SK-N-SH treated with all-trans-retinoic acid at 6 μM for 48 hours (cell line): ENCODE data around the gene KCNH2.

Source experiments
- ARNTL ChIP-seq: fragments of 450-650 bp; formaldehyde crosslinking; IDR thresholded peaks from 2 replicates; pipeline ENCODE4 v1.5.0; 2020; ENCODE audit warnings: low read depth, mild to moderate bottlenecking, moderate library complexity, borderline replicate concordance
- ESRRG ChIP-seq: fragments of 250-450 bp; sonication (Bioruptor Pico); IDR thresholded peaks from 2 replicates; pipeline ENCODE4 v1.6.1; 2021; ENCODE audit warnings: mild to moderate bottlenecking
- TCF4 ChIP-seq: fragments of 250-450 bp; sonication (Bioruptor Pico); IDR thresholded peaks from 2 replicates; pipeline ENCODE4 v1.8.0; 2021; ENCODE audit warnings: mild to moderate bottlenecking, moderate library complexity, borderline replicate concordance
- ZNF70 ChIP-seq: fragments of 450-650 bp; formaldehyde crosslinking; IDR thresholded peaks from 2 replicates; pipeline ENCODE4 v1.5.0; 2020; ENCODE audit warnings: mild to moderate bottlenecking, moderate library complexity
- TF ChIP-seq, protein P1 (sequence below): fragments of 250-450 bp; sonication (Bioruptor Pico); IDR thresholded peaks from 2 replicates; pipeline ENCODE4 v1.8.0; 2020; ENCODE audit warnings: mild to moderate bottlenecking, moderate library complexity, borderline replicate concordance

DNA sequence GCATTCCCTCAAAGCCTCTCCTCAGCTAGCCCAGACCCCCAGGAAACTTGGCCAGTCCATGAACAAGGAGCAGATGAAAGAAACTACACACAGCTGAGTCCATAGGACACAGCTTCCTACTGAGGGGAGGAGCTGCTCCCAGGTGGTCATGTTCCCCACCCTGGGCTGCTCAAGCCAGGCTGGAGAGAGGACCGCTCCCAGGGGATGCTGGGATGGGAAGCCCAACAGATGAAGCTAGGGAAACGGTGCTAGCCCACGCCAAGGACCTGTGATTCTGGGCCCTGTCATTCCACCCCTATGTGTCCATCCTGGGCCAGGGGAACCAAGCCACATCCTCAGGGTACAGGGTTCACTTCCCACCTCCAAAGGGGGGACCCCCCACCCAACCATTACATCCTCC is 19.0 kb downstream of the KCNH2 start:
- TF ChIP-seq, protein P1, sequence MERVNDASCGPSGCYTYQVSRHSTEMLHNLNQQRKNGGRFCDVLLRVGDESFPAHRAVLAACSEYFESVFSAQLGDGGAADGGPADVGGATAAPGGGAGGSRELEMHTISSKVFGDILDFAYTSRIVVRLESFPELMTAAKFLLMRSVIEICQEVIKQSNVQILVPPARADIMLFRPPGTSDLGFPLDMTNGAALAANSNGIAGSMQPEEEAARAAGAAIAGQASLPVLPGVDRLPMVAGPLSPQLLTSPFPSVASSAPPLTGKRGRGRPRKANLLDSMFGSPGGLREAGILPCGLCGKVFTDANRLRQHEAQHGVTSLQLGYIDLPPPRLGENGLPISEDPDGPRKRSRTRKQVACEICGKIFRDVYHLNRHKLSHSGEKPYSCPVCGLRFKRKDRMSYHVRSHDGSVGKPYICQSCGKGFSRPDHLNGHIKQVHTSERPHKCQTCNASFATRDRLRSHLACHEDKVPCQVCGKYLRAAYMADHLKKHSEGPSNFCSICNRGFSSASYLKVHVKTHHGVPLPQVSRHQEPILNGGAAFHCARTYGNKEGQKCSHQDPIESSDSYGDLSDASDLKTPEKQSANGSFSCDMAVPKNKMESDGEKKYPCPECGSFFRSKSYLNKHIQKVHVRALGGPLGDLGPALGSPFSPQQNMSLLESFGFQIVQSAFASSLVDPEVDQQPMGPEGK (CRISPR knock-in tag) = no peak
- TF ChIP-seq TCF4 (CRISPR knock-in tag) = no peak
- TF ChIP-seq ESRRG (CRISPR knock-in tag) = no peak
- no peak for TF ChIP-seq ZNF70 (CRISPR knock-in tag)
- TF ChIP-seq ARNTL = no peak
